NCI-H2171 treated with DMSO at 0.1 percent for 48 hours (cell line): ENCODE data around the gene MSMP.

Source experiments
- DNase-seq: peaks from one replicate; lab custom pipeline; 2025; lab: John Stamatoyannopoulos, UW

MSMP gene

GRCh38 chr9:35771534-35771933, 17.5 kb upstream of the MSMP start:
- DNase-seq: peak; percentile 11

- DNase-seq: no peak
Observed at GRCh38 chr9:35771075-35771433, 17.0 kb upstream of the MSMP start.

- no peak for DNase-seq
Observed at GRCh38 chr9:35769763-35770162, 15.7 kb upstream of the MSMP start.

GRCh38 chr9:35767458-35767857, 13.4 kb upstream of the MSMP start:
- DNase-seq: no peak

- DNase-seq: no peak
Observed at GRCh38 chr9:35766997-35767396, 12.9 kb upstream of the MSMP start.

GRCh38 chr9:35763803-35764202, 9.7 kb upstream of the MSMP start:
- no peak for DNase-seq

GRCh38 chr9:35763181-35763580, 9.1 kb upstream of the MSMP start:
- no peak for DNase-seq

GRCh38 chr9:35760651-35761050, 6.6 kb upstream of the MSMP start:
- no peak for DNase-seq

- DNase-seq: no peak
Observed at GRCh38 chr9:35759795-35760194, 5.7 kb upstream of the MSMP start.

- no peak for DNase-seq
Observed at GRCh38 chr9:35758475-35759050, 4.5 kb upstream of the MSMP start.

GRCh38 chr9:35757892-35758275, 3.8 kb upstream of the MSMP start:
- no peak for DNase-seq

GRCh38 chr9:35757226-35757891, 3.3 kb upstream of the MSMP start:
- DNase-seq: peak; percentile 72

GRCh38 chr9:35756275-35757225, 2.5 kb upstream of the MSMP start:
- DNase-seq: peak; percentile 57

GRCh38 chr9:35755071-35755470, 995 bp upstream of the MSMP start:
- DNase-seq: no peak

GRCh38 chr9:35753466-35753865, 610 bp downstream of the MSMP start:
- no peak for DNase-seq

GRCh38 chr9:35750256-35750531, 3.9 kb downstream of the MSMP start:
- DNase-seq: no peak

GRCh38 chr9:35749515-35750255, 4.4 kb downstream of the MSMP start:
- DNase-seq: peak; percentile 16

GRCh38 chr9:35748858-35749514, 5.1 kb downstream of the MSMP start, which contains the start of the genes GBA2 and RGP1:
Gene GBA2 (minus strand): TSS chr9:35749228. CDS start chr9:35748704, 524 bp downstream.
Gene RGP1 (plus strand): TSS chr9:35749287. CDS start chr9:35749756, 469 bp downstream.
- DNase-seq: peak; percentile 48

GRCh38 chr9:35748242-35748857, 5.7 kb downstream of the MSMP start:
- DNase-seq: no peak

- no peak for DNase-seq
Observed at GRCh38 chr9:35746583-35746982, 7.5 kb downstream of the MSMP start.

GRCh38 chr9:35745569-35745968, 8.5 kb downstream of the MSMP start:
- DNase-seq: peak; percentile 52
